Gastroesophageal sphincter (tissue), 3 donors: ENCODE results near the gene ZNF425.
"Not testable (repeated sequence)": the region's sequence is repeated elsewhere in the genome, so short reads cannot be mapped to it uniquely, and the experiment has no call there.

ENCODE experiments used
- EP300 ChIP-seq: sonication (generic); formaldehyde crosslinking; IDR thresholded peaks from one replicate; pipeline ENCODE4 v1.6.1; 2017; ENCODE audit warnings: antibody characterized with exemption, mild to moderate bottlenecking
- TF ChIP-seq, protein P1 (sequence below), 4 experiments: fragments of 200-600 bp in 2 of 4; fragments of 450-650 bp in 2 of 4; sonication (generic) in 1 of 4; IDR thresholded peaks; one replicate each; pipeline ENCODE4 v1.5.1; 2017 to 2019; ENCODE audit warnings: antibody characterized with exemption in 4 of 4, mild to moderate bottlenecking in 2 of 4, moderate library complexity in 2 of 4

- TF ChIP-seq, protein P1, sequence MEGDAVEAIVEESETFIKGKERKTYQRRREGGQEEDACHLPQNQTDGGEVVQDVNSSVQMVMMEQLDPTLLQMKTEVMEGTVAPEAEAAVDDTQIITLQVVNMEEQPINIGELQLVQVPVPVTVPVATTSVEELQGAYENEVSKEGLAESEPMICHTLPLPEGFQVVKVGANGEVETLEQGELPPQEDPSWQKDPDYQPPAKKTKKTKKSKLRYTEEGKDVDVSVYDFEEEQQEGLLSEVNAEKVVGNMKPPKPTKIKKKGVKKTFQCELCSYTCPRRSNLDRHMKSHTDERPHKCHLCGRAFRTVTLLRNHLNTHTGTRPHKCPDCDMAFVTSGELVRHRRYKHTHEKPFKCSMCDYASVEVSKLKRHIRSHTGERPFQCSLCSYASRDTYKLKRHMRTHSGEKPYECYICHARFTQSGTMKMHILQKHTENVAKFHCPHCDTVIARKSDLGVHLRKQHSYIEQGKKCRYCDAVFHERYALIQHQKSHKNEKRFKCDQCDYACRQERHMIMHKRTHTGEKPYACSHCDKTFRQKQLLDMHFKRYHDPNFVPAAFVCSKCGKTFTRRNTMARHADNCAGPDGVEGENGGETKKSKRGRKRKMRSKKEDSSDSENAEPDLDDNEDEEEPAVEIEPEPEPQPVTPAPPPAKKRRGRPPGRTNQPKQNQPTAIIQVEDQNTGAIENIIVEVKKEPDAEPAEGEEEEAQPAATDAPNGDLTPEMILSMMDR (IDR thresholded peaks at IDR 0.05), result not testable (repeated sequence)
- not testable (repeated sequence) for TF ChIP-seq EP300
Observed at GRCh38 chr7:149092244-149092643, 33.9 kb downstream of the ZNF425 start.
